ENCODE measurements around the gene CENPU.
"Not testable (repeated sequence)": the region's sequence is repeated elsewhere in the genome, so short reads cannot be mapped to it uniquely, and the experiment has no call there.

DNA sequence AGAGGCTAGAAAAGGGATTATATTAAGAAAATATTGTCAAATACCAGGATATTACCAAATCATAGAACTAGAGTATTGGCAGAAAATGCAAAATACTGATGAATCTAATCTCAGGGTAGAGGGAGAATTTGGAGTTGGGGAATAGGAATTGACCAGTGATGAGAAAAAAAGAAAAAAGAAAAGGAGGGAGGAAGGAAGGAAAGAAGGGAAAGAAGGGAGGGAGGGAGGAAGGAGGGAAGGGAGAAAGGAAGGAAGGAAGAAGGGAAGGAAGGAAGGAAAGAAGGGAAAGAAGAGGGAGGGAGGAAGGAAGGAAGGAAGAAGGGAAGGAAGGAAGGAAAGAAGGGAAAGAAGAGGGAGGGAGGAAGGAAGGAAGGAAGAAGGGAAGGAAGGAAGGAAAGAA lies 81.2 kb downstream of the CENPU start:
- TF ChIP-seq YY1 (IDR thresholded peaks at IDR 0.05; ENCODE audit: insufficient read depth, insufficient read length); ZNF274 (IDR thresholded peaks at IDR 0.05; ENCODE audit: low read depth, low read length); SUZ12 (IDR thresholded peaks at IDR 0.05; ENCODE audit: extremely low read depth, insufficient read depth, insufficient read length): not testable (repeated sequence)
